GM21825 (cell line): ENCODE results near the gene DACT3.

Source experiments
- ATAC-seq: cut with Tn5 transposase; IDR thresholded peaks from one replicate; pipeline ENCODE4 v1.9.1; 2021; ENCODE audit warnings: mild to moderate bottlenecking, moderate library complexity; ENCODE audit not compliant: unreplicated experiment

The DACT3 gene

GRCh38 chr19:46661020-46661731, at the start of gene DACT3:
Gene DACT3, minus strand, starts transcription at chr19:46661182. Its CDS starts 118 bp downstream, at chr19:46661064.
- ATAC-seq = peak; percentile 83

GRCh38 chr19:46710687-46711086, 49.7 kb upstream of the DACT3 start:
- ATAC-seq = no peak

- no peak for ATAC-seq
These were observed 43.5 kb upstream of the DACT3 start for GRCh38 chr19:46704379-46705076.

GRCh38 chr19:46700704-46701103, 39.7 kb upstream of the DACT3 start:
- ATAC-seq = no peak

GRCh38 chr19:46698395-46699321, 37.7 kb upstream of the DACT3 start:
- ATAC-seq = no peak

- no peak for ATAC-seq
These were observed 36.4 kb upstream of the DACT3 start for GRCh38 chr19:46697204-46697960.

- no peak for ATAC-seq
These were observed 35.9 kb upstream of the DACT3 start for GRCh38 chr19:46696866-46697203.

GRCh38 chr19:46696052-46696451, 35.1 kb upstream of the DACT3 start:
- ATAC-seq = no peak

- ATAC-seq = no peak
These were observed 32.8 kb upstream of the DACT3 start for GRCh38 chr19:46693760-46694159.

GRCh38 chr19:46692918-46693722, 32.1 kb upstream of the DACT3 start:
- no peak for ATAC-seq

- ATAC-seq = no peak
These were observed 31.0 kb upstream of the DACT3 start for GRCh38 chr19:46691948-46692347.

- no peak for ATAC-seq
These were observed 30.1 kb upstream of the DACT3 start for GRCh38 chr19:46691104-46691503.

- no peak for ATAC-seq
These were observed 28.4 kb upstream of the DACT3 start for GRCh38 chr19:46689358-46689757.

- no peak for ATAC-seq
These were observed 26.6 kb upstream of the DACT3 start for GRCh38 chr19:46687438-46688145.

- no peak for ATAC-seq
These were observed 24.2 kb upstream of the DACT3 start for GRCh38 chr19:46685189-46685588.

GRCh38 chr19:46678110-46678732, 17.2 kb upstream of the DACT3 start:
- no peak for ATAC-seq

GRCh38 chr19:46674416-46675178, 13.6 kb upstream of the DACT3 start:
- ATAC-seq = no peak

GRCh38 chr19:46670813-46671212, 9.8 kb upstream of the DACT3 start:
- no peak for ATAC-seq
